Myocyte (in vitro differentiated cells): ENCODE measurements around the gene MGME1. TPM values are rescaled to one million over a fixed set of nuclear protein-coding genes. Genes with fewer than 3 reads are reported as not detected.
A peak's percentile ranks its signal among the peaks of the same experiment; 100 is the strongest.

Experiments
- DNase-seq: peaks from one replicate; pipeline ENCODE4 v3.0.0-alpha.2; 2012; ENCODE audit warnings: low read depth
- polyA plus RNA-seq: library from polyadenylated mRNA; unstranded; fragments of >200 nt; gene quantifications from one replicate; pipeline ENCODE4 v1.2.1, GENCODE V29; 2012; ENCODE audit warnings: missing spikeins
- total RNA-seq: library from RNA; depleted of rRNA; stranded (reverse); fragments of >200 nt; gene quantifications from 2 replicates; pipeline ENCODE4 v1.2.3, GENCODE V29; 2014

The MGME1 gene
- 10.9 and 11.3 TPM in 2 replicates for total RNA-seq
- 12.4 TPM for polyA plus RNA-seq

- peak; percentile 100 for DNase-seq
Measured at GRCh38 chr20:17968366-17969277, at the start of gene MGME1, which contains the start of gene SNX5. Gene MGME1, plus strand, starts transcription at chr20:17969018. Its CDS starts 842 bp downstream, at chr20:17969860. Gene SNX5, minus strand, starts transcription at chr20:17968794. Its CDS starts 369 bp downstream, at chr20:17968425.

GRCh38 chr20:17919149-17919548 lies 49.7 kb upstream of the MGME1 start:
- no peak for DNase-seq

- no peak for DNase-seq
Measured at GRCh38 chr20:17921774-17922173, 47.0 kb upstream of the MGME1 start.

- DNase-seq: no peak
Measured at GRCh38 chr20:17925141-17925939, 43.5 kb upstream of the MGME1 start.

GRCh38 chr20:17925940-17926300 lies 42.9 kb upstream of the MGME1 start:
- DNase-seq: no peak

- DNase-seq: peak; percentile 65
Measured at GRCh38 chr20:17928211-17928611, 40.6 kb upstream of the MGME1 start.

GRCh38 chr20:17928633-17929311 lies 40.0 kb upstream of the MGME1 start:
- no peak for DNase-seq

- no peak for DNase-seq
Measured at GRCh38 chr20:17931513-17931912, 37.3 kb upstream of the MGME1 start.

GRCh38 chr20:17932396-17932795 lies 36.4 kb upstream of the MGME1 start:
- peak; percentile 31 for DNase-seq

GRCh38 chr20:17933121-17933520 lies 35.7 kb upstream of the MGME1 start:
- no peak for DNase-seq

GRCh38 chr20:17933711-17934110 lies 35.1 kb upstream of the MGME1 start:
- no peak for DNase-seq

GRCh38 chr20:17934141-17934862 lies 34.5 kb upstream of the MGME1 start:
- DNase-seq: no peak

- DNase-seq: peak; percentile 62
Measured at GRCh38 chr20:17935186-17935585, 33.6 kb upstream of the MGME1 start.

- DNase-seq: no peak
Measured at GRCh38 chr20:17935761-17936160, 33.1 kb upstream of the MGME1 start.

GRCh38 chr20:17936286-17936760 lies 32.5 kb upstream of the MGME1 start:
- DNase-seq: no peak

- DNase-seq: peak; percentile 69
Measured at GRCh38 chr20:17936761-17937732, 31.8 kb upstream of the MGME1 start.

- peak; percentile 56 for DNase-seq
Measured at GRCh38 chr20:17938871-17939619, 29.8 kb upstream of the MGME1 start.

GRCh38 chr20:17939622-17940223 lies 29.1 kb upstream of the MGME1 start:
- DNase-seq: no peak
